NT2/D1 (cell line): ENCODE results near the gene DYSF.

Experiments
- DNase-seq: peaks from one replicate; pipeline ENCODE4 v3.0.0-alpha.2; 2011; ENCODE audit warnings: low read depth, low spot score
- H3K27me3 ChIP-seq: 2 replicates; pipeline ENCODE4 v1.6.0; 2011; ENCODE audit warnings: mild to moderate bottlenecking; ENCODE audit not compliant: insufficient read length, insufficient read depth
- H3K36me3 ChIP-seq: 2 replicates; pipeline ENCODE4 v1.6.1; 2011; ENCODE audit warnings: mild to moderate bottlenecking, low read length, mixed read lengths; ENCODE audit not compliant: insufficient read depth, insufficient read length
- H3K4me1 ChIP-seq: 2 replicates; pipeline ENCODE4 v1.5.1; 2011; ENCODE audit not compliant: insufficient read depth, insufficient read length
- H3K4me3 ChIP-seq: 2 replicates; pipeline ENCODE4 v1.5.1; 2011; ENCODE audit warnings: low read depth; ENCODE audit not compliant: insufficient read length
- H3K9ac ChIP-seq: 2 replicates; pipeline ENCODE4 v1.6.0; 2011; ENCODE audit warnings: low read depth; ENCODE audit not compliant: insufficient read length
- H3K9me3 ChIP-seq: 2 replicates; pipeline ENCODE4 v1.5.1; 2011; ENCODE audit warnings: mild to moderate bottlenecking, low read length; ENCODE audit not compliant: insufficient read depth
- SUZ12 ChIP-seq: IDR thresholded peaks from 2 replicates; pipeline ENCODE4 v1.6.1; 2011; ENCODE audit not compliant: insufficient read length, insufficient read depth; ENCODE audit errors: extremely low read depth
- YY1 ChIP-seq: IDR thresholded peaks from 2 replicates; pipeline ENCODE4 v1.6.1; 2011; ENCODE audit not compliant: insufficient read length, insufficient read depth
- ZNF274 ChIP-seq: IDR thresholded peaks from 2 replicates; pipeline ENCODE4 v1.6.1; 2011; ENCODE audit warnings: mild to moderate bottlenecking, low read depth, low read length

Gene DYSF

GRCh38 chr2:71474116-71474743, 20.9 kb downstream of the DYSF start:
- H3K4me3 ChIP-seq, result no peak overlapping the region
- TF ChIP-seq SUZ12 (no peak), YY1 (no peak), ZNF274 (no peak)
- peaks cover 2% of the 10 kb centered on the region for H3K4me1 ChIP-seq
- H3K36me3 ChIP-seq, result no peaks in the 10 kb centered on the region
- peaks cover 3% of the 10 kb centered on the region for H3K27me3 ChIP-seq
- H3K9ac ChIP-seq, result no peak overlapping the region
- H3K9me3 ChIP-seq, result no peaks in the 10 kb centered on the region
- DNase-seq, result no peak

GRCh38 chr2:71474744-71475397, 21.5 kb downstream of the DYSF start:
- DNase-seq, result no peak
- no peaks in the 10 kb centered on the region for H3K9me3 ChIP-seq
- no peak overlapping the region for H3K4me3 ChIP-seq
- TF ChIP-seq SUZ12 (no peak), ZNF274 (no peak), YY1 (no peak)
- no peaks in the 10 kb centered on the region for H3K36me3 ChIP-seq
- peaks cover 2% of the 10 kb centered on the region for H3K4me1 ChIP-seq
- no peak overlapping the region for H3K9ac ChIP-seq
- H3K27me3 ChIP-seq, result no peaks in the 10 kb centered on the region

GRCh38 chr2:71476495-71476894, 23.1 kb downstream of the DYSF start:
- Histone ChIP-seq H3K36me3 (no peaks in the 10 kb centered on the region), H3K27me3 (no peaks in the 10 kb centered on the region), H3K9me3 (no peaks in the 10 kb centered on the region), H3K4me3 (no peak overlapping the region), H3K9ac (no peak overlapping the region), H3K4me1 (peaks cover 2% of the 10 kb centered on the region)
- no peak for DNase-seq
- TF ChIP-seq SUZ12 (no peak), ZNF274 (no peak)

- no peaks in the 10 kb centered on the region for H3K36me3 ChIP-seq
- H3K27me3 ChIP-seq, result no peaks in the 10 kb centered on the region
- no peak for TF ChIP-seq ZNF274
- no peak for TF ChIP-seq SUZ12
- no peak for TF ChIP-seq YY1
- H3K9ac ChIP-seq, result no peak overlapping the region
- H3K9me3 ChIP-seq, result no peaks in the 10 kb centered on the region
- no peak for DNase-seq
- no peak overlapping the region for H3K4me3 ChIP-seq
- H3K4me1 ChIP-seq, result peaks cover 6% of the 10 kb centered on the region
Observed at GRCh38 chr2:71477231-71477691, 23.9 kb downstream of the DYSF start.

- Histone ChIP-seq H3K27me3 (no peaks in the 10 kb centered on the region), H3K36me3 (no peaks in the 10 kb centered on the region), H3K9ac (no peak overlapping the region), H3K4me3 (no peak overlapping the region), H3K9me3 (no peaks in the 10 kb centered on the region), H3K4me1 (peaks cover 8% of the 10 kb centered on the region)
- TF ChIP-seq ZNF274, result no peak
- TF ChIP-seq SUZ12, result no peak
- DNase-seq, result no peak
Observed at GRCh38 chr2:71478806-71479205, 25.4 kb downstream of the DYSF start.

GRCh38 chr2:71479261-71479660, 25.9 kb downstream of the DYSF start:
- TF ChIP-seq SUZ12 (no peak), YY1 (no peak), ZNF274 (no peak)
- H3K27me3 ChIP-seq, result no peaks in the 10 kb centered on the region
- no peak overlapping the region for H3K4me3 ChIP-seq
- peaks cover 8% of the 10 kb centered on the region for H3K4me1 ChIP-seq
- no peak overlapping the region for H3K9ac ChIP-seq
- no peaks in the 10 kb centered on the region for H3K36me3 ChIP-seq
- no peaks in the 10 kb centered on the region for H3K9me3 ChIP-seq
- no peak for DNase-seq

GRCh38 chr2:71481111-71481510, 27.8 kb downstream of the DYSF start:
- TF ChIP-seq ZNF274, result no peak
- TF ChIP-seq YY1, result no peak
- TF ChIP-seq SUZ12, result no peak
- Histone ChIP-seq H3K9me3 (no peaks in the 10 kb centered on the region), H3K36me3 (no peaks in the 10 kb centered on the region), H3K4me1 (peaks cover 8% of the 10 kb centered on the region), H3K9ac (no peak overlapping the region), H3K27me3 (no peaks in the 10 kb centered on the region), H3K4me3 (no peak overlapping the region)
- DNase-seq, result no peak
